ENCODE measurements around the gene LMF2.

DNA sequence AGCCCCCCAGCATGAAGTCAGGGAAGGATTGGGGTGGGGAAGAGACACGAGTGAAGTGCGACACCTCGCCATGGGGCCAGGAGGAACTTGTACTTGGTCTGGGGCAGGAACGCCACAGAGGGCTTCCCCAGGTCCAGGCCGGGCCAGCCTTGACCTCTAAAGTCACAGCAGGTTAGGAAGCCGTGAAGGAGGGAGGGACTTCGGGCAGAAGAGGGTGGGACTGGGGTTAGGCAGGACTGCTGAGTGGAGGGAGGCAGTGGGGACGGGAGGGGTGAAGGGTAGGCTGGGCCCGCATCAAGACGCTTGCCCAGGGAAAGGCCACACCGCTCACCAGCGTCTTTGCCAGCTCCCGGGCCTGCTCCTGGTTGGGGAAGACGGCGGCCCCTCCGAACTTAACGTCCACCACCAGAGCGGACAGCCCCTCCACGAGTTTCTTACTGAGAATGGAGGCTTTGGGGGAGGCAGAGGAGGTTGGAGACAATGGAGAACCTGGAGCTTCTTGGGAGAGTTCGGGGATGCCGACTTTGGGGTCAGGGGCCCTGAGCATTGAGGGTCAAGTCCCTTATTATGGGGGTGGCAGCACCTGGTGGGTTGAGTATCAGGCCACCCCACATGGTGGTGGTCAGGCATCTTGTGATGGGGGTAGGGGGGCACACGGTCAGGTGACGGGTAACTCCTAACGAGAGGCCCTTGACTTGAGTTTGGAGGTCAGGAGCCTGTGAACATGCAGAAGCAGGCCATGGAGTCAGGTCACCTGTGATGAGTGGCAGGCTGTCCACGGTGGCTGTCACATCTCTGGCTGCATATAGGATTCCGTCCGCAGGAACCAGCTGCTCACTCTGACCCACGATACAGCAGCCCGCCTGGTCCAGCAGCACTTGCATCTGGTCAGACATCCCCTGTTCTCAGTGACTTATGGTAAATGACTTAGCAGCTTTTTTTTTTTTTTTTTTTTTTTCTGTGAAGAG, 19.6 kb upstream of the LMF2 start:
- TF ChIP-seq, protein P1, sequence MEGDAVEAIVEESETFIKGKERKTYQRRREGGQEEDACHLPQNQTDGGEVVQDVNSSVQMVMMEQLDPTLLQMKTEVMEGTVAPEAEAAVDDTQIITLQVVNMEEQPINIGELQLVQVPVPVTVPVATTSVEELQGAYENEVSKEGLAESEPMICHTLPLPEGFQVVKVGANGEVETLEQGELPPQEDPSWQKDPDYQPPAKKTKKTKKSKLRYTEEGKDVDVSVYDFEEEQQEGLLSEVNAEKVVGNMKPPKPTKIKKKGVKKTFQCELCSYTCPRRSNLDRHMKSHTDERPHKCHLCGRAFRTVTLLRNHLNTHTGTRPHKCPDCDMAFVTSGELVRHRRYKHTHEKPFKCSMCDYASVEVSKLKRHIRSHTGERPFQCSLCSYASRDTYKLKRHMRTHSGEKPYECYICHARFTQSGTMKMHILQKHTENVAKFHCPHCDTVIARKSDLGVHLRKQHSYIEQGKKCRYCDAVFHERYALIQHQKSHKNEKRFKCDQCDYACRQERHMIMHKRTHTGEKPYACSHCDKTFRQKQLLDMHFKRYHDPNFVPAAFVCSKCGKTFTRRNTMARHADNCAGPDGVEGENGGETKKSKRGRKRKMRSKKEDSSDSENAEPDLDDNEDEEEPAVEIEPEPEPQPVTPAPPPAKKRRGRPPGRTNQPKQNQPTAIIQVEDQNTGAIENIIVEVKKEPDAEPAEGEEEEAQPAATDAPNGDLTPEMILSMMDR (IDR thresholded peaks at IDR 0.05; ENCODE audit: low read depth, low read length), result no peak
- no peak for TF ChIP-seq EZH2phosphoT487 (IDR thresholded peaks at IDR 0.05; ENCODE audit: low read depth)
